Measurements from ENCODE around the gene KNTC1. TPM values are rescaled to one million over a fixed set of nuclear protein-coding genes. Genes with fewer than 3 reads are reported as not detected.
A peak's percentile ranks its signal among the peaks of the same experiment; 100 is the strongest.

KNTC1 gene
- total and polyA plus RNA-seq, 2 of the 13 experiments (the other 11 are each of a cell fraction or from before 2014, with no cell fraction given), result 45.1 to 57.6 TPM

- TF ChIP-seq ZNF136 (CRISPR knock-in tag; IDR thresholded peaks at IDR 0.05; ENCODE audit: low read depth) (peak; percentile 90; the same call in 1 of the 2 replicates), UBTF (CRISPR knock-in tag; IDR thresholded peaks at IDR 0.05) (peak; percentile 51), ZIK1 (CRISPR knock-in tag; IDR thresholded peaks at IDR 0.05; ENCODE audit: borderline replicate concordance, low read depth) (peak; percentile 69; the same call in 1 of the 2 replicates), EHMT2 (IDR thresholded peaks at IDR 0.05; ENCODE audit: borderline replicate concordance, low read depth, low read length) (no peak), NFAT5 (CRISPR knock-in tag; IDR thresholded peaks at IDR 0.05) (peak; percentile 45; the same call in 1 of the 2 replicates), SP5 (CRISPR knock-in tag; IDR thresholded peaks at IDR 0.05; ENCODE audit: borderline replicate concordance, low read depth) (peak; percentile 86), GABPA (IDR thresholded peaks at IDR 0.05; ENCODE audit: low read depth, low read length) (peak; percentile 70), GABPA (CRISPR knock-in tag; IDR thresholded peaks at IDR 0.05; ENCODE audit: low read depth) (peak; percentile 95), PREB (CRISPR knock-in tag; IDR thresholded peaks at IDR 0.05) (no peak), MED8 (CRISPR knock-in tag; IDR thresholded peaks at IDR 0.05; ENCODE audit: insufficient replicate concordance) (no peak), ZNF775 (CRISPR knock-in tag; IDR thresholded peaks at IDR 0.05; ENCODE audit: borderline replicate concordance) (0 out of 2 replicates have a peak, but pooled peaks have one; percentile 6), BRCA1 (CRISPR knock-in tag; IDR thresholded peaks at IDR 0.05) (peak; percentile 71; the same call in 1 of the 2 replicates), ZNF207 (IDR thresholded peaks at IDR 0.05; ENCODE audit: borderline replicate concordance) (no peak), GATAD2A (CRISPR knock-in tag; IDR thresholded peaks at IDR 0.05) (peak; percentile 34; the same call in 1 of the 2 replicates), YY1 (IDR thresholded peaks at IDR 0.05; ENCODE audit: insufficient read depth, insufficient replicate concordance, low read depth, low read length) (peak; percentile 99), CENPBD1 (CRISPR knock-in tag; IDR thresholded peaks at IDR 0.05; ENCODE audit: borderline replicate concordance, low read depth) (no peak), ELF4 (CRISPR knock-in tag; IDR thresholded peaks at IDR 0.05; ENCODE audit: borderline replicate concordance) (peak; percentile 77; the same call in 1 of the 2 replicates), TGIF2 (CRISPR knock-in tag; IDR thresholded peaks at IDR 0.05) (0 out of 2 replicates have a peak, but pooled peaks have one; percentile 68)
These were observed at the start of gene KNTC1, which contains the start of gene RSRC2 (continued) for GRCh38 chr12:122526683-122527477.

Measured in HepG2 (cell line).